Naive thymus-derived CD8-positive, alpha-beta T cell (primary cell): ENCODE data around the gene GTPBP10. TPM values are rescaled to one million over a fixed set of nuclear protein-coding genes. Genes with fewer than 3 reads are reported as not detected.

Experiments
- ATAC-seq, 2 donors: fragments of 150-1000 bp; cut with Tn5 transposase in 1 of 2; sonication (Bioruptor Pico), chemical (Tn5 transposase) in 1 of 2; 1 replicate in 1 of 2; 2 replicates in 1 of 2; pipeline ENCODE4 v1.10.0; 2021; ENCODE audit warnings: mild to moderate bottlenecking in 2 of 2, moderate library complexity in 2 of 2
- POLR2A ChIA-PET: fragments of 350-600 bp; sonication (Branson Sonifier 250); formaldehyde crosslinking; loops from one replicate; lab custom pipeline; 2021; ENCODE audit warnings: antibody characterized with exemption; lab: Charles Lee
- DNase-seq, 10 donors: peaks; one replicate each; pipeline versions ENCODE4 v3.0.0 to v3.0.0-alpha.2; 2020 to 2022
- H3K27ac Mint-ChIP-seq, 10 donors: one replicate each; pipeline ENCODE4 v1.8.0; 2020 to 2022; ENCODE audit warnings: mild to moderate bottlenecking in 10 of 10, mixed read lengths in 10 of 10, moderate library complexity in 4 of 10, inconsistent platforms in 1 of 10
- H3K27me3 Mint-ChIP-seq, 5 donors: one replicate each; pipeline ENCODE4 v1.8.0; 2021 to 2022; ENCODE audit warnings: mixed read lengths in 5 of 5
- H3K36me3 Mint-ChIP-seq, 3 donors: one replicate each; pipeline ENCODE4 v1.8.0; 2020 to 2022; ENCODE audit warnings: mixed read lengths in 3 of 3, mild to moderate bottlenecking in 2 of 3, inconsistent platforms in 1 of 3
- H3K4me1 Mint-ChIP-seq, 4 donors: one replicate each; pipeline ENCODE4 v1.8.0; 2021 to 2022; ENCODE audit warnings: mixed read lengths in 4 of 4
- H3K4me3 Mint-ChIP-seq, 10 donors: one replicate each; pipeline ENCODE4 v1.8.0; 2020 to 2022; ENCODE audit warnings: mild to moderate bottlenecking in 10 of 10, mixed read lengths in 10 of 10, moderate library complexity in 6 of 10, inconsistent platforms in 1 of 10
- H3K9me3 Mint-ChIP-seq, 9 donors: one replicate each; pipeline ENCODE4 v1.8.0; 2020 to 2022; ENCODE audit warnings: mixed read lengths in 9 of 9, mild to moderate bottlenecking in 3 of 9, inconsistent platforms in 1 of 9, moderate library complexity in 1 of 9
- polyA plus RNA-seq, 3 donors: library from polyadenylated mRNA; unstranded; fragments of 300-500 nt; fragmentation: Illumina TruSeq; gene quantifications; one replicate each; pipeline ENCODE4 v1.2.3, GENCODE V29; 2021
- total RNA-seq, 8 experiments: library from RNA in 2 of 8; stranded (reverse) in 2 of 8; gene quantifications; one replicate each; pipeline ENCODE4 v1.2.3 and lab custom pipeline; 2021 to 2026

Gene GTPBP10
- total RNA-seq (10 to 100 TPM; 51.2 to 54.2 TPM), polyA plus RNA-seq (10 to 100 TPM; 39.5 to 45.7 (median 43.4) TPM), total RNA-seq (lab: John Stamatoyannopoulos, UW) (19.2 to 46.1 (median 38.1) reads per million in 6 experiments)

- DNase-seq (peak; percentile 90 to 97 (median 95)), ATAC-seq (peak; percentile 90 to 92)
- Mint-ChIP-seq H3K9me3 (no peaks in the 10 kb centered on the region), H3K27ac (peak within 1 kb of the TSS; percentile 98 to 100 (median 100)), H3K27me3 (no peaks in the 10 kb centered on the region), H3K36me3 (peaks cover 0 to 13% (median 3%) of the 10 kb centered on the region in 3 donors), H3K4me3 (peak within 1 kb of the TSS; percentile 94 to 99 (median 96)), H3K4me1 (peaks cover 20 to 57% (median 52%) of the 10 kb centered on the region in 4 donors)
- POLR2A ChIA-PET, result interaction anchor here (1.1 to 1.5 kb wide), 3 partner anchors 56 to 57 kb away, joined by 3 to 5 read pairs (median 4); partner anchors contain the start of gene CLDN12
Observed at GRCh38 chr7:90346336-90347125, at the start of gene GTPBP10. TSS of gene GTPBP10 (plus strand) at chr7:90346716. CDS start at chr7:90346742, 26 bp downstream.

GRCh38 chr7:90298145-90299038 lies 48.1 kb upstream of the GTPBP10 start:
- ATAC-seq, result peak; percentile 53 to 63
- H3K27me3 Mint-ChIP-seq, result peaks cover 0 to 6% (median 2%) of the 10 kb centered on the region in 5 donors
- peak in 1 of 10 donors; percentile 7 for DNase-seq
- H3K9me3 Mint-ChIP-seq, result peaks cover 0 to 3% (median under 1%) of the 10 kb centered on the region in 9 donors
- no peaks in the 10 kb centered on the region for H3K4me1 Mint-ChIP-seq
- H3K27ac Mint-ChIP-seq, result no peak overlapping the region
- POLR2A ChIA-PET, result no interaction called here
- peaks cover 0 to 2% (median 0%) of the 10 kb centered on the region in 3 donors for H3K36me3 Mint-ChIP-seq
- H3K4me3 Mint-ChIP-seq, result no peak overlapping the region

- peaks cover 0 to 9% (median 0%) of the 10 kb centered on the region in 5 donors for H3K27me3 Mint-ChIP-seq
Observed at GRCh38 chr7:90303241-90303640, 43.3 kb upstream of the GTPBP10 start.

GRCh38 chr7:90309872-90310271 lies 36.6 kb upstream of the GTPBP10 start:
- no peak for ATAC-seq
- POLR2A ChIA-PET, result no interaction called here

More at GRCh38 chr7:90303241-90303640, 43.3 kb upstream of the GTPBP10 start:
- ATAC-seq, result no peak
- Mint-ChIP-seq H3K27ac (no peak overlapping the region), H3K9me3 (no peaks in the 10 kb centered on the region), H3K4me3 (no peak overlapping the region), H3K36me3 (no peaks in the 10 kb centered on the region), H3K4me1 (no peaks in the 10 kb centered on the region)
- DNase-seq, result no peak
- POLR2A ChIA-PET, result no interaction called here

GRCh38 chr7:90311175-90311574 lies 35.3 kb upstream of the GTPBP10 start:
- Mint-ChIP-seq H3K36me3 (no peaks in the 10 kb centered on the region), H3K27ac (no peak overlapping the region), H3K9me3 (no peaks in the 10 kb centered on the region), H3K4me1 (no peaks in the 10 kb centered on the region), H3K27me3 (peaks cover 13 to 24% (median 19%) of the 10 kb centered on the region in 5 donors), H3K4me3 (no peak overlapping the region)
- POLR2A ChIA-PET, result no interaction called here
- no peak for DNase-seq
- ATAC-seq, result no peak

More at GRCh38 chr7:90309872-90310271, 36.6 kb upstream of the GTPBP10 start:
- H3K4me3 Mint-ChIP-seq, result no peak overlapping the region
- no peaks in the 10 kb centered on the region for H3K36me3 Mint-ChIP-seq
- H3K4me1 Mint-ChIP-seq, result no peaks in the 10 kb centered on the region
- H3K9me3 Mint-ChIP-seq, result no peaks in the 10 kb centered on the region
- no peak overlapping the region for H3K27ac Mint-ChIP-seq
- peaks cover 8 to 15% (median 13%) of the 10 kb centered on the region in 5 donors for H3K27me3 Mint-ChIP-seq
- no peak for DNase-seq

- no peak overlapping the region for H3K4me3 Mint-ChIP-seq
- ATAC-seq, result no peak
- no peaks in the 10 kb centered on the region for H3K4me1 Mint-ChIP-seq
- H3K27ac Mint-ChIP-seq, result no peak overlapping the region
- H3K36me3 Mint-ChIP-seq, result no peaks in the 10 kb centered on the region
- peak in 2 of 10 donors; percentile 6 to 10 for DNase-seq
- POLR2A ChIA-PET, result no interaction called here
- H3K9me3 Mint-ChIP-seq, result no peaks in the 10 kb centered on the region
- H3K27me3 Mint-ChIP-seq, result peaks cover 13 to 35% (median 21%) of the 10 kb centered on the region in 5 donors
Observed at GRCh38 chr7:90312745-90313144, 33.8 kb upstream of the GTPBP10 start.

GRCh38 chr7:90313907-90314306 lies 32.6 kb upstream of the GTPBP10 start:
- no peak overlapping the region for H3K27ac Mint-ChIP-seq
- no peaks in the 10 kb centered on the region for H3K9me3 Mint-ChIP-seq
- POLR2A ChIA-PET, result no interaction called here
- ATAC-seq (no peak), DNase-seq (no peak)
- no peaks in the 10 kb centered on the region for H3K4me1 Mint-ChIP-seq
- no peaks in the 10 kb centered on the region for H3K36me3 Mint-ChIP-seq
- H3K27me3 Mint-ChIP-seq, result peaks cover 13 to 42% (median 24%) of the 10 kb centered on the region in 5 donors
- no peak overlapping the region for H3K4me3 Mint-ChIP-seq

GRCh38 chr7:90320014-90320413 lies 26.5 kb upstream of the GTPBP10 start:
- Mint-ChIP-seq H3K9me3 (no peaks in the 10 kb centered on the region), H3K4me1 (peaks cover 4 to 15% (median 8%) of the 10 kb centered on the region in 4 donors), H3K36me3 (peaks cover 0 to 7% (median 0%) of the 10 kb centered on the region in 3 donors), H3K4me3 (peak overlapping the region in 5 of 10 donors; percentile 2 to 65 (median 40)), H3K27me3 (peaks cover 34 to 74% (median 44%) of the 10 kb centered on the region in 5 donors), H3K27ac (no peak overlapping the region)
- no peak for ATAC-seq
- DNase-seq, result no peak
- POLR2A ChIA-PET, result no interaction called here

GRCh38 chr7:90320418-90320800 lies 26.1 kb upstream of the GTPBP10 start:
- ATAC-seq (no peak), DNase-seq (no peak)
- Mint-ChIP-seq H3K9me3 (no peaks in the 10 kb centered on the region), H3K4me1 (peaks cover 4 to 15% (median 8%) of the 10 kb centered on the region in 4 donors), H3K27me3 (peaks cover 30 to 70% (median 40%) of the 10 kb centered on the region in 5 donors), H3K27ac (no peak overlapping the region), H3K36me3 (peaks cover 0 to 7% (median 0%) of the 10 kb centered on the region in 3 donors), H3K4me3 (peak overlapping the region in 7 of 10 donors; percentile 8 to 65 (median 40))
- POLR2A ChIA-PET, result no interaction called here

- DNase-seq (no peak), ATAC-seq (peak in 1 of 2 donors; percentile 49)
- Mint-ChIP-seq H3K4me3 (peak within 1 kb of the TSS in 7 of 10 donors; percentile 8 to 65 (median 46)), H3K36me3 (peaks cover 0 to 7% (median 0%) of the 10 kb centered on the region in 3 donors), H3K4me1 (peaks cover 4 to 15% (median 8%) of the 10 kb centered on the region in 4 donors), H3K9me3 (no peaks in the 10 kb centered on the region), H3K27me3 (peaks cover 29 to 66% (median 41%) of the 10 kb centered on the region in 5 donors), H3K27ac (no peak within 1 kb of the TSS)
- POLR2A ChIA-PET, result no interaction called here
Observed at GRCh38 chr7:90320801-90321494, 25.6 kb upstream of the GTPBP10 start, which contains the start of gene FAM237B. TSS of gene FAM237B (minus strand) at chr7:90321304. CDS start at chr7:90319748, 1,556 bp downstream.

GRCh38 chr7:90322837-90323236 lies 23.7 kb upstream of the GTPBP10 start:
- Mint-ChIP-seq H3K27me3 (peaks cover 29 to 52% (median 41%) of the 10 kb centered on the region in 5 donors), H3K4me1 (peaks cover 4 to 15% (median 8%) of the 10 kb centered on the region in 4 donors), H3K9me3 (no peaks in the 10 kb centered on the region), H3K36me3 (peaks cover 0 to 7% (median 0%) of the 10 kb centered on the region in 3 donors), H3K27ac (no peak overlapping the region), H3K4me3 (no peak overlapping the region)
- POLR2A ChIA-PET, result no interaction called here
- ATAC-seq, result no peak
- no peak for DNase-seq

- POLR2A ChIA-PET, result no interaction called here
- Mint-ChIP-seq H3K27me3 (peaks cover 14 to 30% (median 20%) of the 10 kb centered on the region in 5 donors), H3K4me1 (peaks cover 1 to 5% (median 2%) of the 10 kb centered on the region in 4 donors)
Observed at GRCh38 chr7:90326500-90326899, 20.0 kb upstream of the GTPBP10 start.

More at GRCh38 chr7:90326500-90326899, 20.0 kb upstream of the GTPBP10 start:
- Mint-ChIP-seq H3K36me3 (no peaks in the 10 kb centered on the region), H3K9me3 (no peaks in the 10 kb centered on the region), H3K4me3 (no peak overlapping the region), H3K27ac (no peak overlapping the region)
- DNase-seq (no peak), ATAC-seq (no peak)
